Amniotic stem cell (primary cell): Measurements from ENCODE around the gene IWS1.
A peak's percentile ranks its signal among the peaks of the same experiment; 100 is the strongest.
"Not testable (repeated sequence)": the region's sequence is repeated elsewhere in the genome, so short reads cannot be mapped to it uniquely, and the experiment has no call there.

Experiments used
- DNase-seq: peaks from one replicate; lab custom pipeline; 2025; lab: John Stamatoyannopoulos, UW

Gene IWS1

DNA sequence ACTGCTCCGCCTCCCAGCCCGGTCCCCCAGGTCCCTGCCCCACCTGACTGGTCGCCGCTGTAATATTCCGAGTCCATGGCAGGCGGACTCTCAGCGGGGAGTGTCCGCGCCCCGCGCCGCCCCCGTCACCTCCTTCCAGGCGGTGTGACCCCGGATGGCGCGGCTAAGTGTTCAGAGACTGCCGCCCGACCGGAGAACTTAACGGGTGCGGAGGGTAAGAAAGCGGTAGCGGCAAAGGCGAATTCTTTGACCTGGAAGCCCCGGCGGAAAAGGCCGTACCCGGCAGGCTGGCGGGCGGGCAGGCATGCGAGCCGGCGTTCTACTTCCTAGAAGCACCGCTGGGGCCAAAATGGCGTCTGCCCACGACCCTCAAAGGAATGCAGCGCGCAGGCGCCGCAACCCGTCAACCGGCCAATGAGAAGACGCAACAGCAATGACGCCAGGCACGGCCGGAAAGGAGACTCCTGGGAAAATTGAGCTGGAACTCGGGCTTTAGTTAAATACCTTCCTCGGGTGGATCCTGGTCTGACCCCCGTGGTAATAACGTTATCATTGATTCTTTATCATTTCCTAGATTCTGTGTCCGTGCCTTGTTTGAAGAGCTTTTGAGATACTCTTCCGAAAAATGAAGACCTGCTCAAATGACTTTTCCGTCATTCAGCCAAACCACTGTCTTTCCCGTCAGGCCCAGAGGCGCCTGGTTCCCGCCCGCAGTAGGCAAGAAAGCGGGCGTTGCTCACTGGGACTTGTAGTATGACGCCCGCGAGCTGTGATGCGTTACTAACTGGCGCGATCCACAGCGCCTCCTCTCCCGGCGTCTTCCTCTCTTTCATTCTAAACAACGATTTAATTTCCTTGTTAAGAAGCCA, at the start of gene IWS1:
Gene IWS1, minus strand, starts transcription at position 358 of the 869 bp plus-strand sequence. Its CDS starts 281 bp downstream, at position 77.
- peak; percentile 90 for DNase-seq

DNA sequence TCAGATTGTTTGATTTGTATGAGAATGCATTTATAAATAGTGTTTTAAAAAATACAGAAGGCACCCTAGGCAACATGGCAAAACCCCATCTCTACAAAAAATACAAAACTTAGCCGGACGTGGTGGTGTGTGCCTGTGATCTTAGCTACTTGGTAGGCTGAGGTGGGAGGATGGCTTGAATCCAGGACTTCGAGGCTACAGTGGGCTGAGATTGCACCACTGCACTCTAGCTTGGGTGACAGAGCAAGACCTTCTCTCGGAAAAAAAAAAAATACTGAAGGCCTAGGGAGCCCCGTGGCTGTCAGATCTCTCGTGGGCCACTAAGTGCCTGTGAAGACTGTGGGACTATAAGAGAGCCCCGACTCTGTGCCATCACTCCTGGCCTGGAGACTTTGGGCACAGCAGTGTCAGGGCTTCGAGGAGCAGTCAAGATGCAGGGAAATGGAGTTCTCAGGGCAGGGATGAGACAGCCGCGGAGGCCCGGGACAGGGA, 49.7 kb upstream of the IWS1 start:
- no peak for DNase-seq

DNA sequence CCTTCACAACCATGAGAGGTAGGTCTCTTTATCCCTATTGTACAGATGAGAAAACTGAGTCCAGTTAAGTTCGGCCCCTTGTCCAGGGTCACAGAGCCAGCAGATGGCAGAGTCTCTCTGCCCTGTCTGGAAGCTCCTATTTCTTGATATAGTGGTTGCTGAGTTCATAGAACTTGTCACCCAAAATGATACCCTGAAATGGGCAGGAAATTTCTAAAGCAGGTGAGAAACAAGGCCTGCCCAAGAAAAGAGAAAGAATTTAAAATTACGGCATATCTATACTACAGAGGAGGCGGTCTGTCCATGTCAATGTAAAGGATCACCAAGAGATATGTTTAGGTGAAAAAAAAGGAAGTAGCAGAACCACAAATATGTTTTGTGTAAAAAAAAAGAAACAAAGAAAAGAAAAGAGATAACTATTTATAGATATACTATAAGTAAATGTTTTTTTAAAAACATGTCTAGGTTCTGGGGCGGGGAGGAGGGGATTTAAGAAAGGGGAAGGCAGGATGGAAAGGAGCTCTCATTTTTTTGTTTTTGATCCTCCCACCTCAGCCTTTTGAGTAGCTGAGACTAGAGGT, 49.0 kb upstream of the IWS1 start:
- no peak for DNase-seq

DNA sequence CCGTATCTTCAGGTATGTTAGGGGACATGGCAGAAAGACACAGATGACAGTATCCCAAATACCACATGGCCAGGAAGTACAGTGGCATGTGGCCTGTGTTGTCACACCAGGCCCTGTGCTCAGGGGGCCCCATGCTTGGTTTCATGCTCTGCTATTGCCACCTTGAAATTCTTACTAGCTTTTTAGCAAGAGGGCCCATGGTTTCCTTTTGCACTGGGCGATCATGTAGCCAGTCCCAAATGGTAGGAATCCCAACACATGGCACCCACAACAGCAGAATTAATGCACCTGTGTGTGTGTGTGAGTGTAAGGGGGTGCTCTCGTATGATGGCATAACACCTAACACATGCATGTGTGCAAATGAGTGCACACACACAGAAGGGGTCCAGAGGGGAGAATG, 48.4 kb upstream of the IWS1 start:
- no peak for DNase-seq

DNA sequence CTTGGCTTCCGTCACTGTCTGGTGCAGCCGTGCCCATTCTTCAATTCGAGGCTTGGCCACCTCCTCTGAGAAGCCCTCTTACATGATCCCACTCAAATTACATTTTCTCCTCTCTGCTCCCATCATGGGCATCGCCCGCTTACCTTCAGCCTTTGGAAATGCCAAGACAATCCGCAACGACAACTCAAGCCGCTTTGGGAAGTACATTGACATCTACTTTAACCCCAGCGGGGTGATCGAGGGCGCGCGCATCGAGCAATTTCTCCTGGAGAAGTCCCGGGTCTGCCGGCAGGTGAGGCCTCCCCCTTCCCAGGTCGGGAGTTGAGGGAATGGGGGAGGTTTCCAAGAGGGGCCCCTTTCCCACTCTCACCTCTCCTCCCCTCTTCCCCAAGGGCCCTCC, 47.5 kb upstream of the IWS1 start:
- no peak for DNase-seq

DNA sequence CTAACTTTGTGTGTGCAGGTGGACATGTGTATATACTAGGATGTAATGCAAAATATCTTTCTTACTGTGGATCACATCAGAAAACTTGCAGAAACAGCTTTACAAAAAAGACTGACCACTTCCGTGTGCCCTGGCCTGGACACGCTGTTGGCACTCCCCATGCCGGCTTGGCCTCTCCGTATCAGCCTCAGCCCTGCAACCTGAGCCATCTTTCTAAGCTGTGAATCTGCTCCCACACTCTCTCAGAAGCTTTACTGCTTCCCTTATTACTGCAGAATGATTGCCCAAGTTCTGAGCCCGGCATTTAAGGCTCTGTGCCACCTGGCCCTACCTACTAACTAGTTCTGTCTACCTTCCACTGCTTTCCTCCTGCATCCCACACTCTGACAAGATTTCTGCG, 47.0 kb upstream of the IWS1 start:
- no peak for DNase-seq

DNA sequence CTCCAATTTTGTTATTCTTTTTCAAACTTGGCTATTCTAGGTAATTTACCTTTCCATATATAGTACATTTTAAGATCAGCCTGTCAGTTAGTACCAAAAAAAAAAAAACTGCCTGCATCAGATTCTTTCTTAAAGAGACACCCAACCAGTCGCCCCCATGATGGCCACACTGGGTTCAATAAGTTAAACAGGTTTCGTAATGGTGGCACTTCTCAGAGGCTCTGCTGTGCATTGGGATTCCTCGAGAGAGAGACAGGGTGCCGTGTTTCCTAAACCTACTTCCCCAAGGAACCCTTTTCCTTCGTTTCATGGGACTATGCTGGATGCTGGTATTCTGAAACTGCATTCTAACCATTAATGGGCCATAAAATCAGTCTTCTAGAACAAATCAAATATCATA, 46.6 kb upstream of the IWS1 start:
- DNase-seq = no peak

DNA sequence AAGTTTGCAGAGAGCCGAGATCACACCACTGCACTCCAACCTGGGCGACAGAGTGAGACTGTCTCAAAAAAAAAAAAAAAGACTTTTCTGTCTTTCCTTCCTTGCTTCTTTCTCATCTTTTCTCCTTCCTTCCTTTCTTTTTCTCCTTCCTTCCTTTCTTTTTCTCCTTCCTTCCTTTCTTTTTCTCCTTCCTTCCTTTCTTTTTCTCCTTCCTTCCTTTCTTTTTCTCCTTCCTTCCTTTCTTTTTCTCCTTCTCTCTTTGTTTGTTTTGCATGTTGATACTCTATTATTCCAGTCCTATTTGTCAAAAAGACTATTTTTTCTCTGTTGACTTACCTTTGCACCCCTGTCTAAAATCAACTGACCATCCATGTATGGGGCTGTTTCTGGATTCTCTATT, 46.1 kb upstream of the IWS1 start:
- not testable (repeated sequence) for DNase-seq

DNA sequence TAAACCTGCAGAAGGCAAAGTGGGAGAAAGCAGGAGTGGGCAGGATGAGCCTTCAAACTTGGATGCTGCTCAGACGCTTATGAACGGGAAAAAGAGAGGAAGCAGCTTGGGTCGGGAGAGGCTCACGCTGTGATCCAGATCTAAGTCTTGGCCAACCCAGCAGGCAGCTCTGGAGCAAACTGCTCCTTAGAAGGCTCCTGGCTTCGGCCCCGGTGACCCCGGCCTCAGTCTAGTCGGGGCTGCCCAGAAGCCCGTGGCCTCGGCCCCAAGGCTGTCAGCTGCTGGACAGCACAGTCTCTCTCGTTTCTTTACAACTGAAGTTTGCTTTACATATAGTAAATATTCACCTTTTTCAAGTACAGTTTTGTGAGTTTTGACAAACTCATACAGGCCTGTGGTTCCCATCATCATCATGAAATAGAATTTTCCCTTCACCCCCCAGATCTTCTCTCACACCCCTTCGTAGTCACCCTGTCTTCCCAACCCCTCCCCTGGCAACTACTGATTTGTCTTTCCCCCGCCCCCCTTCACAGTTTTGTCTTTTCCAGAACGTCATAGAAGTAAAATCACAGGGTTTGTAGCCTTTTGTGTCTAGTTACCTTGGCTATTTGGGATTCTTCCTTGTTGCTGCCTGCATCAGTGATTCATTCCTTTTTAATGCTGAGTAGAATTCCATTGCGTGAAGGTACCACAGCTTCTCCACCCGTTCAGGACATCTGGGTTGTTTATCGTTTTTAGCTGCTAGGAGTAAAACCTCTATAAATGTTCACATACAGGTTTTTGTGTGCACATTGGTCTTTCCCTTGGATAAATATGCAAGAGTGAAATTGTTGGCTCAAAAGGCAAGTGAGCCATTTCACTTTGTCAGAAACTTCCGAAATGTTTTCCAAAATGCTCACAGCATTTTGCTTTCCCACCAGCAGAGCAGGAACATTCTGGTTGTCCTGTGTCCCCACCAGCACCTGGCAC, 44.3 kb upstream of the IWS1 start:
- DNase-seq = no peak

DNA sequence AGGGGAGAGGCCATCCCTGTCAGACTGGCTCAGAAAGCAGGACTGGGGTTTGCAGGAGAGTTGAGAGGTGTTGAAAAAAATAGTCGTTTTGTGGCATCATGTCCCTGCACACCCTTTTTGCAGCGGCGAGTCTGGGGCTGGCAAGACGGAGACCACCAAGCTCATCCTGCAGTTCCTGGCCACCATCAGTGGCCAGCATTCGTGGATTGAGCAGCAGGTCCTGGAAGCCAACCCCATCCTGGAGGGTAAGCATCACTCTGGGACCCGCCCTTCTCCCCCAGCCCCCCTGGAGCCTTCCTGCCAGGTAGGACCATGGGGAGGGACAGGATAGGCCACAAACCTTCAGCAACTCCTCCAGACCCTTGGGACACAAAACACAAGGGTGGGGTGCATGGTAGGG, 43.4 kb upstream of the IWS1 start:
- DNase-seq = no peak

DNA sequence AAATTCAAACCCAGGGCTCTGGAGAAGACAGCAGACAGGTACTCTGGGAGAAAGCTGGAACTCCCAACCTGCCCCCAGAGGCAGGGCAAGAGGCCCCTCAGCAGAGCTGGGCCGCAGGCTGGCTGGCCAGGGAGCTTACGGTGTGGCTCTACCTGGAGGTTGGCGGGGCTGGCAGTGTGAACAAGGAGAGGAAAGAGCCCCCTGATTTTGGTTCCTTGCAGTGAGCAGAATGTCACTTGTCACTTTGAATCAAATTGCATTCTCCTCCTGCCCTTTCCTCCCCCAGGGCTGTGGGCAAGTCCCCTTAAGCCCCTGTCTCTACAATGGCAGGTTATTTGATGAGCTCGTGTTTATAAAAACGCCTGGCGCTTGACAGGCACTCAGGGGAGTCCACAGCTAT, 41.8 kb upstream of the IWS1 start:
- no peak for DNase-seq

DNA sequence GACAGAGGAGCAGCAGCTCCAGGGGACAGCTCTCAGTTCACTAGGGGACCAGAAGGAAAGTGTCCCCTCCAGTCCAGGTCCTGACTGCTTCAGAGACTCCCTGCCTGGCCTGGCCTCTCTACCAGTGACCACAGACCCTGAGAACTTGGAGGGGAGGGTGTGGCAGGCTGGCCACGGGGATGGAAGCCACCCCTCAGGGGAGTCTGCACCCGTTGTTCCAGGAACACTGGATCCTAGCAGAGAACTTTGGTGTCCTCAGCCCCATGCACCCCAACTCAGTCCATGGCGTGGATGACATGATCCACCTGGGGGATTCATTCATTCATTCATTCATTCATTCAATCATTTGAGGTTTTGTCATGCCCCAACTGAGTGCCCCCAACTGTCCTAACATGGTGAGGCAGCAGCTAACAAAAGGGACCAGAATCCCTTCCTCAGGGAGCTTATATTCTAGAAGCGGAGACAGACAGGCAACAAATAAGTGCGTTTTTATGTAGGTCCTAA, 41.1 kb upstream of the IWS1 start:
- no peak for DNase-seq

DNA sequence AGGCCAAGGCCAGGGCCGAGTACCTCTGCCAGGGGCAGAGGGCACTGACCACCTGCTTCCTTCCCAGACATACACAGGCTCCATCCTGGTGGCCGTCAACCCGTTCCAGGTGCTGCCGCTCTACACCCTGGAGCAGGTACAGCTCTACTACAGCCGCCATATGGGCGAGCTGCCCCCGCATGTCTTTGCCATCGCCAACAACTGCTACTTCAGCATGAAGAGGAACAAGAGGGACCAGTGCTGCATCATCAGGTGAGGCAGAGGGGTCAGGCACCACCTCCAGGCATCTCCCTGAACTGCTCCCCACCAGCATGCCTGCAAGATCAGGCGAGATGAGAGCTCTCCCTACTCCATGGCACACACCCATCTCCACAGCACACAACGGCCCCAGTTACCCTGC, 40.3 kb upstream of the IWS1 start:
- DNase-seq = no peak

DNA sequence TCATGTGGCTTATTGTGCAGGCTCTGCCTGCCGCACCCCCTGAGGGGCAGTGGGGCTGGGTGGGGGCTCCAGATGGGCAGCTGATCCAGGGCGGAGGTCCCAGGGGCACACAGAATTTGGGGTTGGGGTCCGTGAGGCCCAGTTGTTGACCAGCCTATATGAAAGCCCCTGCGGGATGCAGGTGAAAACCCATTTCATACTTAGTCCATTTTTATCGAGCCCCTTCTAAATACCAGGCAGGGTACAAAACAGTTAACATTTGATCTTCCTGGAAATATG, 39.8 kb upstream of the IWS1 start:
- DNase-seq = no peak

DNA sequence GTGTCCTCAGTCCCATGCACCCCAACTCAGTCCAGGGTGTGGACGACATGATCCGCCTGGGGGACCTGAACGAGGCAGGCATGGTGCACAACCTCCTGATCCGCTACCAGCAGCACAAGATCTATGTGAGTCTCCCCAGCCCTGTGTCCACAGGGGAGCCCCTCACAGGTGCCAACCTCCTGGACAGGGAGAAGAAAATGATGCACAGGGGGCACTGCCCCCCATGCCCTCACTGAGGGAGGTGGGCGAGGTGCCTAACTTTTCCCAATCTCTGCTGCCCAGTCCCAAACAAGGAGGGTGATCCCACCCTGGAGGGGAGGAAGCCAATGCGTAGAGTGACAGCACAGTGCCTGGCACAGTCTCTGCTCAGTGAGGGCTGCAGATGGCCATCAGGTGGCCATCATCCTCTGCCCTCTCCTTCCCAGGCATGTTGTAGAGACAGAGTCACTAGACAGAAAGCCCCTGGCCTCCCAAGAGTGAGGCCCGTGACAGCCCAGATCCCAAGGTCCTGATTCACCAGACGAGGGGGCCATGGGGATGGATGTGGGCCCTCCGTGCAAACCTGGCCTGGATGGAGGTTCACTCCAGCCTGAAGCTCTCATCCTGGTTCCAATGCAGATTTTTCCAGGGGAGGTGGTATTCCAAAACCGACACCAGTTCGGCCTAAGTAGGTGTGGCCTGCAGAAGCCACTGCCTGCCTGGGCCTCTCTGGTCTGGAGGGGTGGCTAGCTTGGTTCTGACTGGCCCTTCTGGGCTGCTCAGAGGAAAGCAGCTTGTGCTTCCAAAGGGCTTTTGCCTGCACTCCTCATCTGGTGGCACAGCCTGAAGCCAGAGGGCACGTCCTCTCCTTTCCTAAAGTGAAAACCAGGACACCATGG, 39.2 kb upstream of the IWS1 start:
- no peak for DNase-seq

DNA sequence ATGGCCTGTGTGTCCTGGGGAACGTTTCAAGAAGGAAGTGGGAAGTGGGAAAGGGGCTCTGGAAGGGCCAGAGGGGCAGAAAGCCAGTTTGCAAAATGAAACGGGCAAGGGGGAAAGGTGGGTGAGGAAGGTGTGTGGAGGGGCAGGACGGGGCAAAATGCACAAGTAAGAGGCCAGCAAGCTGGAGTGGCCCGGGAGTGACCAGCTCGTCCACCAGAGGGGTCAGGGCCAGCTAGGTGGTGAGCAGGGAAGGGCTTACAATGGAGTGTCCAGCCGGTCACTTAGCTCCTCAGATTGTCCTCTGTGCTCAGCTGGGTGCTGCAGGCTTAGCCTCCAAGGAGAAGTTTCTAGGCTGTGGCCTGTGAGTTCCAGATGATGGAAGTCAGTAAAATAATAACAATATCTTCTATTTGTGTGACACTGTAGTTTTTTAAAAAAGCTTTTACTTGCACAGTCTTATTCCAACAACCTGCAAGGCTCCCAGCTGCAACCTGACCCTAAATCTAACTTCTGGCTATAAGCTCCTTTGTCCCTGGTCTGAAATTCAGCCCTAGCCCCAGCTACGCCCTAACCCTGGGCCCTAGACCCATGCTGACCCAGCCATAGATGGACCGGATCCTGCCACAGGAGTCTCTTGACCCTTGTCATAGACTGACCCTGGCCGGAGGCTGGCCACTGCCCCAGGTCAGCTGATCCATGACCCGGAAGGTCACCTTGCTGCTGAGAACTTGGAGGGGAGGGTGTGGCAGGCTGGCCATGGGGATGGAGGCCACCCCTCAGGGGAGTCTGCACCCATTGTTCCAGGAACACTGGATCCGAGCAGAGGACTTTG, 38.4 kb upstream of the IWS1 start:
- no peak for DNase-seq

DNA sequence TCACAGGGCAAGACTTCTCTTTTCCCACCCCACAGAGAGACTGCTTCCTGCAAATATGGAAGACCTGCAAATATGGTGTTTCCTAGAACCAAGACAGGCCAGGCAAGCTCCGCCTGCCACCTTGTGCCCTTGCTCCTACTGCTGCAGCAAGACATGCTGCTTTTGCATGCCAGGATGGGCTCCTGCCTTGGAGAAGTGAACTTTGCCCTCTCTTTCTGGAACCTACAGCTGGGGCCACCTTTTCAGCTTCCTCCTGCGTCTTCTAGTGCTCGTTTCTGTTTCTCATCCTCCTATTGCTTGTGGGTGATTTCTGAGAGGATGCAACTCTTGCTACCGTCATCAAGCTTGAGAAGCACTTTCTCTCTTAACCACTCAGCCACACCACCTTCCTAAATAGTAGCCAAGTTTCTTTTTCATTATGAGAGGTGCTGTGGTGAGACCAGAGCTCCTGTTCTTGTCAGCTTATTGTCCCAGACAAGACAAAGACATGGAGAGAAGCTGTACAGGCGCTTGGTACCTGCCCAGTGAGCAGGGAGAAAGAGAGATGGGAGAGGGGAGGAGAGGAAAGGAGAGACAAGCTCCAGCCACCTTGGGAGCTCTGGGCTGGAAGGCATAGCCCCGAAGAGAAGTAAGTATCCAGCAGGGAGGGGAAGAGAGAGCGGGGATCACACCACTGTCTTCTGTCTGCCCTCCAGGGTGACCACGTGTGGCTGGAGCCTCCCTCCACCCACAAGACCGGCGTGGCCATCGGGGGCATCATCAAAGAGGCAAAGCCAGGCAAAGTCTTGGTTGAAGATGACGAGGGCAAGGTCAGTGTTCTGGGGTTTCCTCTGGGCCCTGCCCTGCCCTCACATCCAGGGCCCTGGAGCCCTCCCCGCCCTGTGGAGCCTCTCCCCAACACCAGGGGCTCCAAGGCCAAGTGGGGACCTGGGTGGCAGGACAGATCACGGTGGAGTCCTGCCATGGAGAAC, 37.5 kb upstream of the IWS1 start:
- DNase-seq = no peak

DNA sequence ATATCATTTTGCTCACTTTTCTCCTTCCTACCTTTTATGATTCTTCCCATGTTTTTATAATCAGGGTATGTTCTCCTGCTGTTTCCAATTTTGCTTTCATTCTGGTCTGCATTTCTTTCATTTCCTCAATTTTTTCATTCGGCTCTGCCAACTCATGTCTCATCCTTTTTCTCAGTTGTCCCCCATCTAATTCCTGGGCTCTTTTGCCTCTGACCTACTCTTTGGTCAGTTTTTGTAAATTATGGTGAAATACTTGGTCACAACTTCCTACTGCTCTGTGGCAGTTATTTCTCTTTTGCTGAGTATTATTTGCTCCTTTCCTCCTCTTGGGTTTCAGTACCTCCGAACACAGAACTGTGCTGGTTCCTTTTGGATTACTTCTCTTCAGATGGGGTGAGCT, 36.6 kb upstream of the IWS1 start:
- no peak for DNase-seq

DNA sequence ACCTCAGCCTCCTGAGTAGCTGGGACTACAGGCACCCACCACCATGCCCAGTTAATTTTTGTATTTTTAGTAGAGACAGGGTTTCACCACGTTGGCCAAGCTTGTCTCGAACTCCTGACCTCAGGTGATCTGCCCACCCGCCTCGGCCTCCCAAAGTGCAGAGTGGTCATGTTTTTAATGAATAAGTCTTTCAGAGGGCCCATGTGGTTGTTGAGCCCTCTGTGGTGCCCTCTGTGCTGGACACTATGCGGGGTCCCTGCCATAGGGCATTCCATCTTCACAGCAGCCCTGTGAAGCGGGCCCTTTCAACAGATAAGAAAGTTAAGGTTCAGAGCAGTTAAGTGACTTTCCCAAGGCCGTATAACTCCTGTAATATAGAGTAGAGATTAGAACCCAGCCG, 35.1 kb upstream of the IWS1 start:
- no peak for DNase-seq

DNA sequence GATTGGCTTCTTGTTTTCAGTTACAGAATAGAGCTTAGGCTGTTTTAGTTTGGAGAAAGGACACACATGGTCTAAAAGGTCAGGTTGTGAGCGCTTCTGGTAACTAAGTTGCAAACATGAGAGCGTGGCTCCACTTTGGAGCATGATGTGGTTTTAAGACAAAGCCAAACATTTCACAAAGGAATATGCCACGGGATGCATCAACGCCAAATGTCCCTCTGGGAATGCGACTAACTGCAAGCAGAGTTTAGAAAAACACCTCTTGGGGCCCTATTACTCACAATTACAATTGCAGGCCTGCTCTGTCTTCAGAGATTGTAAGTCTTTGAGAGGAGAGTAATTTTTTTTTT, 34.6 kb upstream of the IWS1 start:
- no peak for DNase-seq
